HFF-Myc (cell line): ENCODE results near the gene DACH1.

Experiments used
- DNase-seq: peaks from one replicate; pipeline ENCODE4 v3.0.0-alpha.2; 2011; ENCODE audit warnings: low read depth; ENCODE audit errors: extremely low read depth
- H3K4me3 ChIP-seq: replicated peaks from 2 replicates; pipeline ENCODE4 v1.5.1; 2011; ENCODE audit warnings: low read depth, mild to moderate bottlenecking, control low read depth, low read length
- TF ChIP-seq, protein P1 (sequence below): IDR thresholded peaks from 2 replicates; pipeline ENCODE4 v1.5.1; 2012; ENCODE audit warnings: mild to moderate bottlenecking, low read depth, low read length, control low read depth; ENCODE audit errors: missing control alignments

Gene DACH1

GRCh38 chr13:71801781-71802180, 65.2 kb downstream of the DACH1 start:
- TF ChIP-seq, protein P1, sequence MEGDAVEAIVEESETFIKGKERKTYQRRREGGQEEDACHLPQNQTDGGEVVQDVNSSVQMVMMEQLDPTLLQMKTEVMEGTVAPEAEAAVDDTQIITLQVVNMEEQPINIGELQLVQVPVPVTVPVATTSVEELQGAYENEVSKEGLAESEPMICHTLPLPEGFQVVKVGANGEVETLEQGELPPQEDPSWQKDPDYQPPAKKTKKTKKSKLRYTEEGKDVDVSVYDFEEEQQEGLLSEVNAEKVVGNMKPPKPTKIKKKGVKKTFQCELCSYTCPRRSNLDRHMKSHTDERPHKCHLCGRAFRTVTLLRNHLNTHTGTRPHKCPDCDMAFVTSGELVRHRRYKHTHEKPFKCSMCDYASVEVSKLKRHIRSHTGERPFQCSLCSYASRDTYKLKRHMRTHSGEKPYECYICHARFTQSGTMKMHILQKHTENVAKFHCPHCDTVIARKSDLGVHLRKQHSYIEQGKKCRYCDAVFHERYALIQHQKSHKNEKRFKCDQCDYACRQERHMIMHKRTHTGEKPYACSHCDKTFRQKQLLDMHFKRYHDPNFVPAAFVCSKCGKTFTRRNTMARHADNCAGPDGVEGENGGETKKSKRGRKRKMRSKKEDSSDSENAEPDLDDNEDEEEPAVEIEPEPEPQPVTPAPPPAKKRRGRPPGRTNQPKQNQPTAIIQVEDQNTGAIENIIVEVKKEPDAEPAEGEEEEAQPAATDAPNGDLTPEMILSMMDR: no peak
- DNase-seq: no peak
- no peak overlapping the region for H3K4me3 ChIP-seq

- H3K4me3 ChIP-seq: no peak overlapping the region
- TF ChIP-seq, protein P1: no peak
- DNase-seq: no peak
Observed at GRCh38 chr13:71801165-71801760, 65.7 kb downstream of the DACH1 start.

DNA sequence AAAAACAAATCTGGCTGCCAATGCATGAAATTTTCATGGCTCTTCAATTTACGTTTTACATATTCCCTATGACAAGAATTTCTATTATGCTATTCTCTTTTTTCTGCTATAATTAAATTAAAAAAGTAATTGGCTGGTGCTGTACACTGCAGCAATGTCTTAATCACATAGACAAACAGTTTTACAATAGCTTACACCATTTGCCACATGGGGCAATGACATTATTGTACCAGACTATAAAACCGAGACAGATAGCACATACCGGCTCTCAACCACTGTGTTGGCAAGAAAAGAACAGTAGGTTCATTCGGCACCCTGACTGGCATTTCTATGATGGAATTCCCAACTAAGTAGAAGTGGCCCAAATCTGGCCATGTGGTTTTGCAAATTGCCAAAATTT, 67.7 kb downstream of the DACH1 start:
- DNase-seq: no peak
- no peak overlapping the region for H3K4me3 ChIP-seq
- TF ChIP-seq, protein P1: no peak

DNA sequence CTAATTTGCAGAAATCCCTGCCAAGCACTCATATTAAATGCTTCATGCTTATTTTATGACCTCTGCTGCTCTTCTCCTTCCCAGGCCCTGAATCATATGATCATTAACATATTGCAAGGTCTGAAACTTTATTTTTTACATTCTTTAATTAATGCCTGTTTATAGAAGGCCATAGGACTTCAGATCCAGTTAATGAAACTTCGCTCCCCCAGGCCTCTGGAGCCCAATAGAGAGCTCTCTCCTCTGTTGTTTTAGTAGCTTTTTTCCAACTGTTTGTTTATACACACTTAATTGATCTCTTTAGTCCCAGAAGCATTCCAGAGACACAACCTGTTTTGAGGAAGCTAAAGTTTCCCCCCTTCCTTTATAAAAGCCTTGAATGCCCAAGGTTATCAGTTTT, 68.3 kb downstream of the DACH1 start:
- TF ChIP-seq, protein P1: no peak
- DNase-seq: no peak
- H3K4me3 ChIP-seq: no peak overlapping the region

DNA sequence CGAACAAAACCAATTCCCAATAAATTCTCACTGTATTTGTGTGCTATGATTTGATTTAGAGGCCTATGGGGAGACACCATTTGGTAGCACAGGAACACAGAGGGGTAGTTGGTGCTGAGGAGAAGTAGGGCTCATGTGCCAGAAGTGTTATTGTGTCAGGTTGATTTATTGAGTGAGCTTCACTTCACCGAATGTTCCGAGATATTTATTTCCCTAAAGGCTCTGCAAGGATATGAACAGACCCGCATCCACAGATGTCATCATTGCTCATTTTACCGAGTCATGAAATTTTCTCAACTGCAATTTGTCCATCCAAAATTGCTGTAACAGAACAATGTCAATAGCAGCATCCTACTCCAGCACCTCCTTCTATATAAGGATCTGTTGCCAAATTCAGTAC, 69.5 kb downstream of the DACH1 start:
- H3K4me3 ChIP-seq: no peak overlapping the region
- DNase-seq: no peak
- TF ChIP-seq, protein P1: no peak

DNA sequence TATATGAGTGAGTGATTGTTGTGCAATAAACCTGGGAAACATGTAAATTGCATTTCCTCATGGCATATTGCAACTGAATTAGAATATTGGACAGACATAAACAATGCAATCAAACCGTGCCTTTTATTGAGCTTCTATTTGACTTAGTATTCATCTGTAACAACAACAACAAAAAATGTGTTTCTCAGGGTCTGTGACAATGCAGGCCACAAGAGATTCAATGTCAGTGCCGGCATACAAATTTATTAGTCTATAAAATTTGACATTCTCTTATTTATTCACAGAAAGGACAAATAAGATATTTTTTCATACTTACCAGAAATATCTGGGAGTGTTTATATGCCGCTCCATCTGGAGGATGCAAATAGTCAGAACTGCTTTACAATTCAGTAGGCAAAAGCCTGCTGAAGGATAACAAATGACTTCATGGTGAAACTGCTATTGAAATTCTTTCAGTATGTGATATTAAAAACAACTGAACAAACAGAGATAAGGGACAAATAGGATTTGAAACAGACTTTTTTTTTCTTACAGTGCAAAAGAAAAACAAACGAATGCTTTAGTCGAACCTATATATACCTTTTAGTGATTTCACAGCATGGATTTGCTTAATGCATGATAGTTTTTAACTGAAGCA, 77.2 kb downstream of the DACH1 start:
- no peak for DNase-seq

More for the DNA sequence above, 77.2 kb downstream of the DACH1 start:
- TF ChIP-seq, protein P1: no peak
- no peak overlapping the region for H3K4me3 ChIP-seq
